Keratinocyte (primary cell): ENCODE results near the gene MAPKBP1.

ENCODE experiments used
- EZH2 ChIP-seq: IDR thresholded peaks from one replicate; pipeline ENCODE4 v1.6.1; 2012; ENCODE audit warnings: inconsistent platforms, mild to moderate bottlenecking, low read length, moderate library complexity
- TF ChIP-seq, protein P1 (sequence below), 3 experiments: IDR thresholded peaks in 1 of 3; conservative IDR thresholded peaks in 1 of 3; optimal IDR thresholded peaks in 1 of 3; 2 replicates in 2 of 3; 3 replicates in 1 of 3; pipeline versions ENCODE3 to v1.5.1; 2011; ENCODE audit warnings: low read length in 3 of 3, mild to moderate bottlenecking in 3 of 3, moderate library complexity in 2 of 3, control low read depth in 1 of 3, inconsistent platforms in 1 of 3; ENCODE audit not compliant: insufficient read depth in 2 of 3; ENCODE audit errors: extremely low read depth in 1 of 3

DNA sequence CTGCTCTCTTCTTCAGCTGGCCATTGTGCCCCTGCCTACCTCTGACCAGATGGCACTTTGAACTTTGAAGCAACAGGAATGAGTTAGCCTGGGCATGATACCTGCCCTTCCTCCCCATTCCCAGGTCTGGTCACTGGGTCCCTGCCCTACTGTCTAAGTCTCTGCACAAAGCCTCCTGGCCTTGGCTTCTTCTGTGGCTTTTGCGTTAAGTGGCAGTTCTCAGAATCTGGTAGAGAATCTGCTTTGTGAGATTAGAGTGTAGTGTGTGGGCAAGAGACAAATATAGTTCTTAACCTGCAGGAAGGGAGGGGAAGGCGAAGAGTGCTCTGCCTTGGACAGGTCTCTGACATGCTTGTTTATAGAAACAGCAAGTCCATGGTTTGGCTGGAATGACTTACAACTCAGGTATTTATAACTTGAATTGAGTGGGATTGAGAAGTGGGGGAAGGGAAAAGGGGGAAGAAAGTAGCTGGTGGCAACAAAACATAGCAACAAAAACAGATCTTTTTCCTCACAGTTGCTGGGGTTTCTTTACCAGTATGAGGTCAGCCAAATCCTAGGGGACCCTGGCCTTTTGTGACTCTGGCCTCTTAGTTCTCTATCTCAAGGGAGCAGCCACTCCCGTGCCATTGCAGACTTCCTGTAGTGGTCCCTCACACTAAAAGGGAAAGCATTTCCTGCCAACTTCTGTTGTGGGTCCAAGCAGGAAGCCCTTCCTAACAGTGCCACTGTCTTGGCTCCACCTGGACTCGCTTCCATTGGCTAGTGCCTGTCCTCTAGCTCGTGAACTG, 16.7 kb downstream of the MAPKBP1 start:
- TF ChIP-seq, protein P1, sequence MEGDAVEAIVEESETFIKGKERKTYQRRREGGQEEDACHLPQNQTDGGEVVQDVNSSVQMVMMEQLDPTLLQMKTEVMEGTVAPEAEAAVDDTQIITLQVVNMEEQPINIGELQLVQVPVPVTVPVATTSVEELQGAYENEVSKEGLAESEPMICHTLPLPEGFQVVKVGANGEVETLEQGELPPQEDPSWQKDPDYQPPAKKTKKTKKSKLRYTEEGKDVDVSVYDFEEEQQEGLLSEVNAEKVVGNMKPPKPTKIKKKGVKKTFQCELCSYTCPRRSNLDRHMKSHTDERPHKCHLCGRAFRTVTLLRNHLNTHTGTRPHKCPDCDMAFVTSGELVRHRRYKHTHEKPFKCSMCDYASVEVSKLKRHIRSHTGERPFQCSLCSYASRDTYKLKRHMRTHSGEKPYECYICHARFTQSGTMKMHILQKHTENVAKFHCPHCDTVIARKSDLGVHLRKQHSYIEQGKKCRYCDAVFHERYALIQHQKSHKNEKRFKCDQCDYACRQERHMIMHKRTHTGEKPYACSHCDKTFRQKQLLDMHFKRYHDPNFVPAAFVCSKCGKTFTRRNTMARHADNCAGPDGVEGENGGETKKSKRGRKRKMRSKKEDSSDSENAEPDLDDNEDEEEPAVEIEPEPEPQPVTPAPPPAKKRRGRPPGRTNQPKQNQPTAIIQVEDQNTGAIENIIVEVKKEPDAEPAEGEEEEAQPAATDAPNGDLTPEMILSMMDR (optimal IDR thresholded peaks at IDR 0.05 in 1 of 3, IDR thresholded peaks at IDR 0.05 in 1 of 3, conservative IDR thresholded peaks at IDR 0.05 in 1 of 3; ENCODE audit: extremely low read depth in 1 of 3, insufficient read depth in 2 of 3, low read length in 3 of 3) = no peak
- TF ChIP-seq EZH2 = no peak
